Caco-2 (cell line): Measurements from ENCODE around the gene C6orf62. TPM values are rescaled to one million over a fixed set of nuclear protein-coding genes. Genes with fewer than 3 reads are reported as not detected.
"Not testable (repeated sequence)": the region's sequence is repeated elsewhere in the genome, so short reads cannot be mapped to it uniquely, and the experiment has no call there.

Experiments
- BruUV-seq: library from RNA; stranded (reverse); fragments of 400-500 nt; replicated peaks from 2 replicates; lab custom pipeline; 2021; lab: Mats Ljungman, UMichigan
- CTCF ChIA-PET: fragments of 300-600 bp; sonication (Branson Sonifier 250); formaldehyde crosslinking; loops from one replicate; lab custom pipeline; 2022; ENCODE audit warnings: antibody characterized with exemption; lab: Charles Lee
- POLR2A ChIA-PET: fragments of 300-600 bp; sonication (Branson Sonifier 250); formaldehyde crosslinking; loops from one replicate; lab custom pipeline; 2022; ENCODE audit warnings: antibody characterized with exemption; lab: Charles Lee
- DNase-seq, 2 experiments: peaks; one replicate each; pipeline versions ENCODE4 v3.0.0 to v3.0.0-alpha.2; 2020 to 2022
- H3K27me3 ChIP-seq: replicated peaks from 2 replicates; pipeline ENCODE4 v1.6.0; 2011; ENCODE audit warnings: low read length; ENCODE audit not compliant: control insufficient read depth, insufficient read depth
- H3K36me3 ChIP-seq: 2 replicates; pipeline ENCODE4 v1.5.1; 2011; ENCODE audit warnings: low read length; ENCODE audit not compliant: control insufficient read depth, insufficient read depth
- H3K4me1 ChIP-seq: fragments of 250-450 bp; sonication (Bioruptor Pico); 2 replicates; pipeline ENCODE4 v1.5.1; 2020; ENCODE audit warnings: mild to moderate bottlenecking
- H3K4me3 ChIP-seq: 2 replicates; pipeline ENCODE4 v1.5.1; 2011; ENCODE audit warnings: low read depth, mild to moderate bottlenecking, control low read depth, low read length
- H3K9me3 ChIP-seq: fragments of 250-450 bp; sonication (Bioruptor Pico); 2 replicates; pipeline ENCODE4 v1.5.1; 2020; ENCODE audit warnings: mild to moderate bottlenecking, moderate library complexity
- H3K27ac Mint-ChIP-seq: one replicate; pipeline ENCODE4 v1.8.0; 2022; ENCODE audit warnings: mixed read lengths; ENCODE audit not compliant: unreplicated experiment
- H3K27me3 Mint-ChIP-seq: one replicate; pipeline ENCODE4 v1.8.0; 2022; ENCODE audit warnings: mixed read lengths; ENCODE audit not compliant: insufficient read depth, unreplicated experiment
- H3K36me3 Mint-ChIP-seq: one replicate; pipeline ENCODE4 v1.8.0; 2022; ENCODE audit warnings: mild to moderate bottlenecking, mixed read lengths; ENCODE audit not compliant: insufficient read depth, unreplicated experiment
- H3K4me1 Mint-ChIP-seq: one replicate; pipeline ENCODE4 v1.8.0; 2022; ENCODE audit warnings: low read depth, mixed read lengths; ENCODE audit not compliant: unreplicated experiment
- H3K4me3 Mint-ChIP-seq: one replicate; pipeline ENCODE4 v1.8.0; 2022; ENCODE audit warnings: mild to moderate bottlenecking, moderate library complexity, mixed read lengths; ENCODE audit not compliant: unreplicated experiment
- H3K9me3 Mint-ChIP-seq: one replicate; pipeline ENCODE4 v1.8.0; 2022; ENCODE audit warnings: mixed read lengths; ENCODE audit not compliant: unreplicated experiment
- CTCF ChIP-seq, 2 experiments: fragments of 200-600 bp in 1 of 2; IDR thresholded peaks; 1 replicate in 1 of 2; 2 replicates in 1 of 2; pipeline versions ENCODE4 v1.5.1 to v1.8.0; 2011 to 2022; ENCODE audit warnings: antibody characterized with exemption in 1 of 2, control low read depth in 1 of 2, inconsistent platforms in 1 of 2, low read depth in 1 of 2, low read length in 1 of 2, mild to moderate bottlenecking in 1 of 2, moderate library complexity in 1 of 2; ENCODE audit not compliant: insufficient read depth in 1 of 2, severe bottlenecking in 1 of 2, unreplicated experiment in 1 of 2
- intact Hi-C: fragments of 100-400 bp; cut with micrococcal nuclease; formaldehyde crosslinking; loops from one replicate; pipeline ENCODE4 v1.10.0; 2022; ENCODE audit not compliant: unreplicated experiment
- total RNA-seq: library from RNA; stranded (reverse); gene quantifications from 2 replicates; pipeline ENCODE4 v1.2.3, GENCODE V29; 2022

The C6orf62 gene
- total RNA-seq, 1 experiment from 2014 or later, result 74.2 TPM

GRCh38 chr6:24720131-24720603 lies 1.2 kb upstream of the C6orf62 start:
- H3K27me3 Mint-ChIP-seq, result no peaks in the 10 kb centered on the region
- DNase-seq, result peak; percentile 41 to 61
- POLR2A ChIA-PET, result interaction anchor here (0.6 kb wide), 1 partner anchor 131 kb away, joined by 4 read pairs; no protein-coding TSS in a partner anchor
- no peaks in the 10 kb centered on the region for H3K27me3 ChIP-seq
- peak overlapping the region; percentile 96 for H3K27ac Mint-ChIP-seq
- peaks cover 19% of the 10 kb centered on the region for H3K4me1 Mint-ChIP-seq
- H3K4me3 ChIP-seq, result peak overlapping the region; percentile 92
- no peaks in the 10 kb centered on the region for H3K9me3 Mint-ChIP-seq
- TF ChIP-seq CTCF (IDR thresholded peaks at IDR 0.05; ENCODE audit: insufficient read depth in 1 of 2, low read depth in 1 of 2, low read length in 1 of 2, severe bottlenecking in 1 of 2, unreplicated experiment in 1 of 2), result no peak
- peak overlapping the region; percentile 85 for H3K4me3 Mint-ChIP-seq
- no peaks in the 10 kb centered on the region for H3K36me3 ChIP-seq
- no TSS peak for BruUV-seq
- CTCF ChIA-PET, result no interaction called here
- H3K4me1 ChIP-seq, result no peaks in the 10 kb centered on the region
- no peaks in the 10 kb centered on the region for H3K9me3 ChIP-seq
- peaks cover 63% of the 10 kb centered on the region for H3K36me3 Mint-ChIP-seq
- intact Hi-C loops, result loop anchor here (2.0 kb wide), 1 partner anchor 53 kb away; the partner anchor contains the start of genes ACOT13 and TDP2

DNA sequence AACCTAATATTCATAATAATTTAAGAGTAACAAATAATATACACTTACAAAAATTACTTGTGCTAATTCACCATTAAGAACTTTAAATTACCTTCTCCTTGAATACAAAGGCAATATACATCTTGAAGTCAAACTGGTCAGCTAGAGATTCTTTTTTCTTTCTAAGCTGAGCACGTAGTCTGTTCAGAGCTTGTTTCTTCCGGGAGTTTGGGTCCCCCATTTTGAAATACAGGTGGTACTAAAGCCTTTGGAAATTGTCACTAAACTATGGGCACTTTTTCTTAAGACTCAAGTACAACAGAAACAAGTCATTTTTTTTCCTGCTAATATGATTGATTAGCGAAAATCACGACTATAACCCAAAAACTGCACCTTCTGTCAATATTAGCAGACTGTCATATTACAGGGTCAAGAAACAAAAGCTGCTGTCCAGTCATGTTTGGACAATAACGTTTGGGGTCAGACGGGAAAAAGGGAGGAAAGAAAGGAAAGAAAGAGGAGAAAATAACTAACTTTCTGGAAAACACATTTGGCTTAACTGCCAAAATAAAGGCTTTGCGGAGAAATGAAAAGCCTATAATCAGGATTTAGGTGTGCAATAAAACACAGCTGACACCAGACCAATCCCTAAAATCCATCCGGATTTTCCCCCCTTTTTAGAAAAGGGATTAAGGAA lies 367 bp downstream of the C6orf62 start:
- peak overlapping the region; percentile 92 for H3K4me3 ChIP-seq
- H3K4me1 ChIP-seq, result no peaks in the 10 kb centered on the region
- peaks cover 19% of the 10 kb centered on the region for H3K4me1 Mint-ChIP-seq
- H3K27me3 Mint-ChIP-seq, result no peaks in the 10 kb centered on the region
- peak overlapping the region; percentile 96 for H3K27ac Mint-ChIP-seq
- BruUV-seq, result no TSS peak
- intact Hi-C loops, result loop anchor here (10.0 kb wide), 1 partner anchor 356 kb away; no protein-coding TSS in a partner anchor
- H3K4me3 Mint-ChIP-seq, result peak overlapping the region; percentile 85
- H3K9me3 Mint-ChIP-seq, result no peaks in the 10 kb centered on the region
- H3K36me3 ChIP-seq, result no peaks in the 10 kb centered on the region; the same call in none of the 2 replicates
- ChIA-PET POLR2A (no interaction called here), CTCF (no interaction called here)
- no peaks in the 10 kb centered on the region for H3K27me3 ChIP-seq
- no peak for DNase-seq
- H3K9me3 ChIP-seq, result no peaks in the 10 kb centered on the region
- H3K36me3 Mint-ChIP-seq, result peaks cover 79% of the 10 kb centered on the region
- no peak for TF ChIP-seq CTCF (IDR thresholded peaks at IDR 0.05; ENCODE audit: insufficient read depth in 1 of 2, low read depth in 1 of 2, low read length in 1 of 2, severe bottlenecking in 1 of 2, unreplicated experiment in 1 of 2)

DNA sequence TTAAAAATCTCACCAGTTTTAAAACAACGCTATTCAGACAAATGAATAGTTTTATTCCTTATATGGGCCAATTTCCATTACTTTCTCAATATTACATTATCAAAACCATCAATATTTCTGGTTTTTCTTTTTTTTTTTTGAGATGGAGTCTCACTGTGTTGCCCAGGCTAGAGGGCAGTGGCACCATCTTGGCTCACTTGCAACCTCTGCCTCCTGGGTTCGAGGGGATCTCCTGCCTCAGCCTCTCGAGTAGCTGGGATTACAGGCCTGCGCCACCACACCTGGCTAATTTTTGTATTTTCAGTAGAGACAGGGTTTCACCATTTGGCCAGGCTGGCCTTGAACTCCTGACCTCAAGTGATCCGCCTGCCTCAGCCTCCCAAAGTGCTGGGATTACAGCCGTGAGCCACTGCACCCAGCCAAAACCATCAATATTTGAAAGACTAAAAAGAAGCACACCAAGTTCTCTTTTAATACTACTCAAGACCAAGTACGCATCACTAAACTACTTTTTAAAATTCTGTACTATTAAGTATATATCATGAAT lies 2.3 kb downstream of the C6orf62 start:
- POLR2A ChIA-PET, DNase-seq, H3K27ac Mint-ChIP-seq, H3K4me3 Mint-ChIP-seq, H3K27me3 Mint-ChIP-seq, H3K27me3 ChIP-seq, H3K36me3 ChIP-seq, BruUV-seq, CTCF ChIA-PET, H3K9me3 ChIP-seq, H3K9me3 Mint-ChIP-seq, H3K4me1 ChIP-seq, H3K4me3 ChIP-seq: not testable (repeated sequence)
- intact Hi-C loops, result loop anchor here (10.0 kb wide), 1 partner anchor 358 kb away; no protein-coding TSS in a partner anchor
- Mint-ChIP-seq H3K4me1 (peaks cover 19% of the 10 kb centered on the region), H3K36me3 (peaks cover 93% of the 10 kb centered on the region)
